Left kidney (tissue), 2 donors: Measurements from ENCODE around the gene DCDC2C. TPM values are rescaled to one million over a fixed set of nuclear protein-coding genes. Genes with fewer than 3 reads are reported as not detected.

Experiments
- DNase-seq: peaks from one replicate; pipeline ENCODE4 v3.0.0-alpha.2; 2013
- polyA plus RNA-seq: library from polyadenylated mRNA; unstranded; fragments of 120-200 nt; gene quantifications from one replicate; pipeline ENCODE4 v1.2.1, GENCODE V29; 2013; ENCODE audit not compliant: insufficient read length

The DCDC2C gene
- polyA plus RNA-seq, 1 donor, result 0.65 TPM

GRCh38 chr2:3827673-3828575, 124.5 kb downstream of the DCDC2C start:
- DNase-seq, result no peak

GRCh38 chr2:3830796-3831195, 127.4 kb downstream of the DCDC2C start:
- no peak for DNase-seq

- DNase-seq, result no peak
These were observed 133.7 kb downstream of the DCDC2C start for GRCh38 chr2:3837086-3837485.

GRCh38 chr2:3838348-3838747, 135.0 kb downstream of the DCDC2C start:
- no peak for DNase-seq

- peak; percentile 20 for DNase-seq
These were observed 136.1 kb downstream of the DCDC2C start for GRCh38 chr2:3839476-3839875.

GRCh38 chr2:3840611-3841155, 137.3 kb downstream of the DCDC2C start:
- no peak for DNase-seq

- DNase-seq, result no peak
These were observed 144.2 kb downstream of the DCDC2C start for GRCh38 chr2:3847397-3848052.

GRCh38 chr2:3848776-3849175, 145.4 kb downstream of the DCDC2C start:
- no peak for DNase-seq

- DNase-seq, result no peak
These were observed 145.8 kb downstream of the DCDC2C start for GRCh38 chr2:3849213-3849612.

GRCh38 chr2:3857576-3857975, 154.2 kb downstream of the DCDC2C start:
- no peak for DNase-seq

GRCh38 chr2:3864943-3865865, 161.8 kb downstream of the DCDC2C start:
- no peak for DNase-seq

- DNase-seq, result no peak
These were observed 164.1 kb downstream of the DCDC2C start for GRCh38 chr2:3867469-3867868.

GRCh38 chr2:3868012-3868805, 164.8 kb downstream of the DCDC2C start:
- DNase-seq, result no peak

GRCh38 chr2:3870222-3870621, 166.8 kb downstream of the DCDC2C start:
- DNase-seq, result no peak

- DNase-seq, result no peak
These were observed 167.6 kb downstream of the DCDC2C start for GRCh38 chr2:3871002-3871401.

- no peak for DNase-seq
These were observed 169.1 kb downstream of the DCDC2C start for GRCh38 chr2:3872451-3872850.

- DNase-seq, result no peak
These were observed 170.5 kb downstream of the DCDC2C start for GRCh38 chr2:3873899-3874298.

GRCh38 chr2:3876221-3876620, 172.8 kb downstream of the DCDC2C start:
- DNase-seq, result no peak

GRCh38 chr2:3876685-3877084, 173.3 kb downstream of the DCDC2C start:
- DNase-seq, result no peak

- no peak for DNase-seq
These were observed 182.6 kb downstream of the DCDC2C start for GRCh38 chr2:3885629-3886628.
